Endothelial cell of umbilical vein (primary cell): Measurements from ENCODE around the gene GTSE1. TPM values are rescaled to one million over a fixed set of nuclear protein-coding genes. Genes with fewer than 3 reads are reported as not detected.

Experiments
- BruUV-seq: library from RNA; stranded (reverse); fragments of 400-500 nt; replicated peaks from 2 replicates; lab custom pipeline; 2021; lab: Mats Ljungman, UMichigan
- CTCF ChIA-PET: fragments of 300-600, 350-600 bp; sonication (Branson Sonifier 250); formaldehyde crosslinking; loops from one replicate; lab custom pipeline; 2021; ENCODE audit warnings: antibody characterized with exemption, inconsistent platforms; lab: Charles Lee
- POLR2A ChIA-PET: fragments of 300-600, 350-600 bp; sonication (Branson Sonifier 250); formaldehyde crosslinking; loops from one replicate; lab custom pipeline; 2021; ENCODE audit warnings: antibody characterized with exemption, inconsistent platforms; lab: Charles Lee
- DNase-seq: peaks from one replicate; pipeline ENCODE4 v3.0.0-alpha.2; 2011; ENCODE audit warnings: low read depth, low spot score
- FAIRE-seq: peaks from 2 replicates; lab custom pipeline; 2011; peaks lifted over from hg19 to GRCh38; lab: Jason Lieb, UNC
- H2AFZ ChIP-seq: 2 replicates; pipeline ENCODE4 v1.6.0; 2012; ENCODE audit warnings: low read depth, low read length, control low read depth, inconsistent platforms
- H3K27ac ChIP-seq: 2 replicates; pipeline ENCODE4 v1.5.1; 2011; ENCODE audit warnings: low read depth, mild to moderate bottlenecking, control low read depth, low read length, moderate library complexity; ENCODE audit not compliant: insufficient read depth
- H3K27me3 ChIP-seq, 2 experiments: 2 replicates each; pipeline versions ENCODE4 v1.6.0 to v1.6.1; 2011; ENCODE audit warnings: low read length in 2 of 2, mixed read lengths in 1 of 2; ENCODE audit not compliant: control insufficient read depth in 2 of 2, insufficient read depth in 2 of 2
- H3K36me3 ChIP-seq, 2 experiments: 2 replicates in 1 of 2; 3 replicates in 1 of 2; pipeline ENCODE4 v1.5.1; 2011; ENCODE audit warnings: low read length in 2 of 2, mild to moderate bottlenecking in 1 of 2, moderate library complexity in 1 of 2; ENCODE audit not compliant: control insufficient read depth in 2 of 2, insufficient read depth in 2 of 2; ENCODE audit errors: extremely low read depth in 1 of 2
- H3K4me1 ChIP-seq: 3 replicates; pipeline ENCODE4 v1.5.1; 2011; ENCODE audit warnings: mild to moderate bottlenecking, low read length; ENCODE audit not compliant: control insufficient read depth, insufficient read depth; ENCODE audit errors: extremely low read depth
- H3K4me2 ChIP-seq: 2 replicates; pipeline ENCODE4 v1.6.1; 2011; ENCODE audit warnings: low read length, control low read depth, mixed read lengths; ENCODE audit not compliant: insufficient read depth
- H3K4me3 ChIP-seq, 3 experiments: fragments of 200-600 bp in 1 of 3; sonication (generic), shearing (Covaris generic) in 1 of 3; replicated peaks in 1 of 3; 2 replicates each; pipeline ENCODE4 v1.5.1; 2011 to 2016; ENCODE audit warnings: control low read depth in 3 of 3, low read length in 3 of 3, mild to moderate bottlenecking in 2 of 3, inconsistent platforms in 1 of 3, low read depth in 1 of 3, moderate library complexity in 1 of 3; ENCODE audit not compliant: insufficient read depth in 1 of 3
- H3K79me2 ChIP-seq: 2 replicates; pipeline ENCODE4 v1.6.0; 2012; ENCODE audit warnings: low read length, inconsistent platforms; ENCODE audit not compliant: control insufficient read depth, insufficient read depth
- H3K9ac ChIP-seq: replicated peaks from 2 replicates; pipeline ENCODE3; 2011; ENCODE audit warnings: low read length, control low read depth; ENCODE audit not compliant: insufficient read depth; ENCODE audit errors: extremely low read depth
- H3K9me1 ChIP-seq: replicated peaks from 3 replicates; pipeline ENCODE4 v1.6.0; 2011; ENCODE audit warnings: mild to moderate bottlenecking, low read length; ENCODE audit not compliant: control insufficient read depth, insufficient read depth; ENCODE audit errors: extremely low read depth
- H3K9me3 ChIP-seq: replicated peaks from 2 replicates; pipeline ENCODE4 v1.5.1; 2012; ENCODE audit warnings: low read length, inconsistent platforms; ENCODE audit not compliant: control insufficient read depth, insufficient read depth
- H4K20me1 ChIP-seq: replicated peaks from 2 replicates; pipeline ENCODE3; 2011; ENCODE audit warnings: mild to moderate bottlenecking, low read length; ENCODE audit not compliant: control insufficient read depth, insufficient read depth; ENCODE audit errors: extremely low read depth
- CTCF ChIP-seq, 2 donors: IDR thresholded peaks; 1 replicate in 1 of 2; 2 replicates in 1 of 2; pipeline ENCODE4 v1.5.1; 2011; ENCODE audit warnings: low read length in 2 of 2, mild to moderate bottlenecking in 2 of 2, moderate library complexity in 2 of 2, control low read depth in 1 of 2, inconsistent platforms in 1 of 2, low read depth in 1 of 2; ENCODE audit not compliant: insufficient read depth in 1 of 2; ENCODE audit errors: extremely low read depth in 1 of 2
- EZH2 ChIP-seq: IDR thresholded peaks from 2 replicates; pipeline ENCODE4 v1.6.1; 2012; ENCODE audit warnings: borderline replicate concordance, low read depth, mild to moderate bottlenecking, moderate library complexity, low read length, inconsistent platforms; ENCODE audit not compliant: severe bottlenecking
- FOS ChIP-seq: IDR thresholded peaks from 2 replicates; pipeline ENCODE4 v1.6.1; 2011; ENCODE audit warnings: mild to moderate bottlenecking, low read length, moderate library complexity, borderline replicate concordance; ENCODE audit not compliant: insufficient read depth
- GATA2 ChIP-seq: IDR thresholded peaks from 2 replicates; pipeline ENCODE4 v1.7.0; 2011; ENCODE audit warnings: low read depth, mild to moderate bottlenecking, moderate library complexity, mixed read lengths, low read length; ENCODE audit not compliant: insufficient read length, insufficient read depth
- JUN ChIP-seq: IDR thresholded peaks from 2 replicates; pipeline ENCODE4 v1.6.1; 2011; ENCODE audit warnings: borderline replicate concordance, low read depth; ENCODE audit not compliant: insufficient read length, insufficient read depth
- MAX ChIP-seq: IDR thresholded peaks from 2 replicates; pipeline ENCODE4 v1.6.1; 2011; ENCODE audit not compliant: insufficient read depth, insufficient read length
- MYC ChIP-seq: IDR thresholded peaks from one replicate; pipeline ENCODE4 v1.6.1; 2011; ENCODE audit warnings: mild to moderate bottlenecking, low read depth, low read length
- POLR2A ChIP-seq: IDR thresholded peaks from 2 replicates; pipeline ENCODE4 v1.6.1; 2012; ENCODE audit warnings: low read depth, mild to moderate bottlenecking, control low read depth, low read length
- POLR2AphosphoS5 ChIP-seq: IDR thresholded peaks from 2 replicates; pipeline ENCODE4 v1.6.1; 2012; ENCODE audit warnings: low read depth, mild to moderate bottlenecking, control low read depth, low read length, moderate library complexity; ENCODE audit not compliant: insufficient read depth
- dilution Hi-C: fragments of 300-500 bp; cut with MboI; formaldehyde crosslinking; loops from one replicate; pipeline ENCODE4 v1.15.0; 2019; ENCODE audit warnings: low sequenced_read_pairs; ENCODE audit not compliant: extremely low pct_ligation_motif_present
- intact Hi-C: fragments of 100-400 bp; cut with micrococcal nuclease; formaldehyde crosslinking; loops from one replicate; pipeline ENCODE4 v1.10.0; 2022
- polyA plus RNA-seq, 4 experiments: library from polyadenylated mRNA; depleted of rRNA in 3 of 4; stranded (reverse) in 3 of 4; unstranded in 1 of 4; fragments of >200 nt; gene quantifications; 2 replicates each; pipeline versions ENCODE4 v1.2.1 to v1.2.3, GENCODE V29; 2011 to 2012; ENCODE audit warnings: missing spikeins in 1 of 4
- total RNA-seq: library from RNA; stranded (reverse); gene quantifications from 2 replicates; pipeline ENCODE4 v1.2.3, GENCODE V29; 2021

The GTSE1 gene
- total and polyA plus RNA-seq, 2 donors (not counting 3 experiments of a cell fraction or from before 2014, with no cell fraction given): 25.9 to 57.2 TPM

- TF ChIP-seq POLR2AphosphoS5 (no peak), MAX (no peak), EZH2 (no peak), MYC (no peak), POLR2A (no peak), CTCF (IDR thresholded peaks at IDR 0.05; ENCODE audit: extremely low read depth in 1 of 2, insufficient read depth in 1 of 2, low read depth in 1 of 2, low read length in 2 of 2) (no peak), JUN (no peak), FOS (no peak), GATA2 (no peak)
- dilution Hi-C loops: no loop called here
- no TSS peak for BruUV-seq
- Histone ChIP-seq H3K4me2 (no peak overlapping the region), H3K4me3 (no peak overlapping the region), H3K4me1 (no peaks in the 10 kb centered on the region), H3K27me3 (no peaks in the 10 kb centered on the region), H3K79me2 (peaks cover 34% of the 10 kb centered on the region), H3K9ac (no peak overlapping the region), H3K9me1 (no peaks in the 10 kb centered on the region), H4K20me1 (no peaks in the 10 kb centered on the region), H2AFZ (no peak overlapping the region), H3K36me3 (peaks cover 4 to 9% of the 10 kb centered on the region in 2 experiments), H3K9me3 (no peaks in the 10 kb centered on the region), H3K27ac (no peak overlapping the region)
- FAIRE-seq (no peak), DNase-seq (no peak)
- CTCF ChIA-PET: interaction anchor here (2.9 kb wide), 1 partner anchor 199 kb away, joined by 12 read pairs; no protein-coding TSS in a partner anchor
- POLR2A ChIA-PET: no interaction called here
- intact Hi-C loops: no loop called here
These were observed 24.2 kb downstream of the GTSE1 start for GRCh38 chr22:46320716-46321386.
